Mesendoderm (in vitro differentiated cells): Measurements from ENCODE around the gene AKT2.

ENCODE experiments used
- DNase-seq: peaks from one replicate; pipeline ENCODE4 v3.0.0; 2013
- H2AK5ac ChIP-seq: 2 replicates; pipeline ENCODE4 v1.6.1; 2013; ENCODE audit warnings: low read length, inconsistent platforms
- H2BK120ac ChIP-seq: 2 replicates; pipeline ENCODE4 v1.6.1; 2013; ENCODE audit warnings: low read depth, mild to moderate bottlenecking, low read length, moderate library complexity, mixed read lengths
- H2BK15ac ChIP-seq: replicated peaks from 2 replicates; pipeline ENCODE4 v1.6.1; 2013; ENCODE audit warnings: low read depth, mild to moderate bottlenecking, moderate library complexity
- H2BK5ac ChIP-seq: 2 replicates; pipeline ENCODE4 v1.6.1; 2013; ENCODE audit warnings: low read length, inconsistent platforms
- H3K18ac ChIP-seq: 2 replicates; pipeline ENCODE4 v1.6.1; 2013; ENCODE audit warnings: mild to moderate bottlenecking, low read length, mixed read lengths
- H3K23ac ChIP-seq: one replicate; pipeline ENCODE4 v1.6.1; 2013; ENCODE audit warnings: low read length
- H3K27ac ChIP-seq: 2 replicates; pipeline ENCODE4 v1.5.1; 2013; ENCODE audit warnings: low read depth, mild to moderate bottlenecking, inconsistent platforms, low read length, moderate library complexity
- H3K27me3 ChIP-seq: 2 replicates; pipeline ENCODE4 v1.6.1; 2013; ENCODE audit warnings: low read length, control low read depth, mild to moderate bottlenecking, inconsistent platforms; ENCODE audit not compliant: insufficient read depth, poor library complexity
- H3K36me3 ChIP-seq: 2 replicates; pipeline ENCODE4 v1.6.1; 2013; ENCODE audit warnings: low read length, inconsistent platforms; ENCODE audit not compliant: control insufficient read depth, insufficient read depth
- H3K4ac ChIP-seq: one replicate; pipeline ENCODE4 v1.6.1; 2013; ENCODE audit warnings: low read depth, mild to moderate bottlenecking, low read length, moderate library complexity
- H3K4me1 ChIP-seq: 2 replicates; pipeline ENCODE4 v1.6.1; 2013; ENCODE audit warnings: low read depth, low read length, inconsistent platforms; ENCODE audit not compliant: control insufficient read depth
- H3K4me2 ChIP-seq: 2 replicates; pipeline ENCODE4 v1.6.1; 2013; ENCODE audit warnings: low read length
- H3K4me3 ChIP-seq: 2 replicates; pipeline ENCODE4 v1.5.1; 2013; ENCODE audit warnings: mild to moderate bottlenecking, low read length
- H3K56ac ChIP-seq: one replicate; pipeline ENCODE4 v1.6.1; 2013; ENCODE audit warnings: low read length
- H3K79me1 ChIP-seq: 2 replicates; pipeline ENCODE4 v1.6.1; 2013; ENCODE audit warnings: low read length, inconsistent platforms
- H3K79me2 ChIP-seq: 2 replicates; pipeline ENCODE4 v1.6.1; 2013; ENCODE audit warnings: mild to moderate bottlenecking, low read length; ENCODE audit not compliant: control insufficient read depth, insufficient read depth
- H3K9ac ChIP-seq: 2 replicates; pipeline ENCODE4 v1.6.1; 2013; ENCODE audit warnings: low read length, inconsistent platforms
- H4K5ac ChIP-seq: one replicate; pipeline ENCODE4 v1.6.1; 2013; ENCODE audit warnings: low read length
- H4K8ac ChIP-seq: one replicate; pipeline ENCODE4 v1.6.1; 2013; ENCODE audit warnings: low read depth, mild to moderate bottlenecking, control low read depth, low read length, moderate library complexity
- WGBS: extraction: QIAGEN DNeasy Blood & Tissue Kit; methylation state at CpG from one replicate; pipeline ENCODE4 v1.1.7; 2013; ENCODE audit warnings: low lambda C conversion rate, missing lambda C conversion rate; ENCODE audit not compliant: insufficient coverage; ENCODE audit errors: extremely low coverage; 5-methylcytosine and 5-hydroxymethylcytosine counted together

AKT2 gene

GRCh38 chr19:40252395-40252794 is 32.8 kb downstream of the AKT2 start:
- no peak overlapping the region for H4K5ac ChIP-seq
- no peak overlapping the region for H3K27ac ChIP-seq
- H3K79me2 ChIP-seq = no peaks in the 10 kb centered on the region
- DNase-seq = peak; percentile 84
- no peak overlapping the region for H2BK5ac ChIP-seq
- H3K9ac ChIP-seq = no peak overlapping the region
- no CpG with 5 or more reads among the region's 7 CpGs for WGBS
- peaks cover 1% of the 10 kb centered on the region for H3K36me3 ChIP-seq
- no peak overlapping the region for H4K8ac ChIP-seq
- H3K4me2 ChIP-seq = no peak overlapping the region
- no peak overlapping the region for H2BK120ac ChIP-seq
- H3K4me1 ChIP-seq = no peaks in the 10 kb centered on the region
- no peak overlapping the region for H2AK5ac ChIP-seq
- H3K27me3 ChIP-seq = no peaks in the 10 kb centered on the region
- H3K18ac ChIP-seq = no peak overlapping the region
- H3K4ac ChIP-seq = no peak overlapping the region
- peaks cover 7% of the 10 kb centered on the region for H3K79me1 ChIP-seq
- H2BK15ac ChIP-seq = no peak overlapping the region
- H3K4me3 ChIP-seq = no peak overlapping the region
- no peak overlapping the region for H3K23ac ChIP-seq
- H3K56ac ChIP-seq = no peak overlapping the region

GRCh38 chr19:40251991-40252390 is 33.2 kb downstream of the AKT2 start:
- no peak overlapping the region for H4K8ac ChIP-seq
- no peak overlapping the region for H3K23ac ChIP-seq
- no peak for DNase-seq
- peaks cover 6% of the 10 kb centered on the region for H3K79me1 ChIP-seq
- no peaks in the 10 kb centered on the region for H3K4me1 ChIP-seq
- H3K18ac ChIP-seq = no peak overlapping the region
- peaks cover 1% of the 10 kb centered on the region for H3K36me3 ChIP-seq
- no CpG with 5 or more reads among the region's 4 CpGs for WGBS
- H2BK15ac ChIP-seq = no peak overlapping the region
- H2BK5ac ChIP-seq = no peak overlapping the region
- H2BK120ac ChIP-seq = no peak overlapping the region
- no peak overlapping the region for H3K27ac ChIP-seq
- H3K4me2 ChIP-seq = no peak overlapping the region
- H4K5ac ChIP-seq = no peak overlapping the region
- H2AK5ac ChIP-seq = no peak overlapping the region
- no peak overlapping the region for H3K9ac ChIP-seq
- H3K27me3 ChIP-seq = no peaks in the 10 kb centered on the region
- no peaks in the 10 kb centered on the region for H3K79me2 ChIP-seq
- peak overlapping the region; percentile 15 for H3K56ac ChIP-seq
- H3K4me3 ChIP-seq = no peak overlapping the region
- no peak overlapping the region for H3K4ac ChIP-seq

GRCh38 chr19:40251244-40251643 is 33.9 kb downstream of the AKT2 start:
- Histone ChIP-seq H3K9ac (no peak overlapping the region), H3K79me1 (peaks cover 6% of the 10 kb centered on the region), H3K36me3 (peaks cover 1% of the 10 kb centered on the region)

DNA sequence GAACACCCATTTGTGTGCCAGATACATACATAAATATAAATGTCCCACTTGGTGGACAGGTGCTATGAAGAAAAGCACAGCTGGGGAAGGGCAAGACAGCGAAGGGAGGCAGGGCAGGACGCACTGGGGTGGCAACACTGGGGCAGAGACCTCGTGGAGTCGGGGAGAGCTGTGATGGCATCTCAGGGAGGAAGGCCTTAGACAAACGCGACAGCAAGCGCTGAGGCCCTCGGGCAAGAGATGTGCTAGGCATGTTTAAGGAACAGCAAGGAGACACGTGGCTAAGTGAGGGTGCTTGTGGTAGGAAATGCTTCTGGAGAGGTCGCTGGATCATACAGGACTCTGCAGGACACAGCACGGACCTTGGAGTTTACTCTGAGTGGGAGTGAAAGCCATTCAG is 35.4 kb downstream of the AKT2 start:
- Histone ChIP-seq H3K23ac (no peak overlapping the region), H3K56ac (no peak overlapping the region), H3K9ac (no peak overlapping the region), H3K4me3 (no peak overlapping the region), H3K4ac (no peak overlapping the region), H2BK5ac (no peak overlapping the region), H3K4me1 (no peaks in the 10 kb centered on the region), H3K27me3 (no peaks in the 10 kb centered on the region), H3K36me3 (no peaks in the 10 kb centered on the region), H3K79me2 (no peaks in the 10 kb centered on the region), H3K27ac (no peak overlapping the region), H2BK15ac (no peak overlapping the region), H3K4me2 (no peak overlapping the region), H3K18ac (no peak overlapping the region), H4K8ac (no peak overlapping the region), H4K5ac (no peak overlapping the region), H3K79me1 (peaks cover 8% of the 10 kb centered on the region), H2BK120ac (no peak overlapping the region), H2AK5ac (no peak overlapping the region)
- DNase-seq = no peak
- no CpG with 5 or more reads among the region's 11 CpGs for whole genome bisulfite sequencing

More at GRCh38 chr19:40251244-40251643, 33.9 kb downstream of the AKT2 start:
- no peak overlapping the region for H3K27ac ChIP-seq
- no peaks in the 10 kb centered on the region for H3K79me2 ChIP-seq
- no peaks in the 10 kb centered on the region for H3K4me1 ChIP-seq
- H3K27me3 ChIP-seq = no peaks in the 10 kb centered on the region
- H3K23ac ChIP-seq = no peak overlapping the region
- H3K18ac ChIP-seq = no peak overlapping the region
- H2BK120ac ChIP-seq = no peak overlapping the region
- no peak for DNase-seq
- H2BK5ac ChIP-seq = no peak overlapping the region
- no peak overlapping the region for H3K56ac ChIP-seq
- no peak overlapping the region for H2AK5ac ChIP-seq
- no peak overlapping the region for H3K4me2 ChIP-seq
- H4K5ac ChIP-seq = no peak overlapping the region
- no peak overlapping the region for H3K4me3 ChIP-seq
- no peak overlapping the region for H3K4ac ChIP-seq
- no peak overlapping the region for H4K8ac ChIP-seq
- H2BK15ac ChIP-seq = no peak overlapping the region

GRCh38 chr19:40249201-40249600 is 35.9 kb downstream of the AKT2 start:
- no peak overlapping the region for H3K27ac ChIP-seq

DNA sequence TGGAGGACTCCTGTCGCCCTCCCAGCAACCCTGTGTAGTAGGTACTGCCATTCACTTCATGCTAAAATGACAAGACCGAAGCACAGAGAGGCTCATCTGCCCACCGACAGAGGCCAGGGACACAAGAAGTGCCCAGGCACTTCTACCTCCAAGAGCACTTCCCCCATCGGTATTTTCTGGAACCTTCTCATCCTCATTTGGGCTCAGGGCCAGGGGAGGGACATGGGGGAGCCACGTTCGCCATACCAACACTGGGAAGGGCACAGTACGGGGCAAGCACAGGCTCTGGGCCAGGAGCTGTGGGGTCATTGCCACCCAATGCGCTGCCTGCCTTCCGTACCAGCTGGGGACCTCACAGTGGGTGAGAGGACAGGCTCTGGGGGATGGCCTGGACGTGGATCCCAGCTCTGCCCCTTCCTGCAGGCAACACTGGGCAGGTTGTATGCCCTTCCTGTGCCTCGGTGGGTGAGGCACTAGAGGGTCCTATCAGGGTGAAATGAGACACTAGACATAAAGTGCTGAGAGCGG is 37.3 kb downstream of the AKT2 start:
- Histone ChIP-seq H3K18ac (no peak overlapping the region), H2AK5ac (no peak overlapping the region), H3K79me2 (no peaks in the 10 kb centered on the region), H3K4me3 (no peak overlapping the region), H3K27ac (no peak overlapping the region), H3K79me1 (peaks cover 8% of the 10 kb centered on the region), H2BK120ac (no peak overlapping the region), H4K8ac (no peak overlapping the region), H3K27me3 (no peaks in the 10 kb centered on the region), H3K4me1 (no peaks in the 10 kb centered on the region), H2BK15ac (no peak overlapping the region), H3K9ac (no peak overlapping the region), H3K23ac (no peak overlapping the region), H2BK5ac (no peak overlapping the region), H3K36me3 (no peaks in the 10 kb centered on the region), H3K4ac (no peak overlapping the region), H4K5ac (no peak overlapping the region), H3K4me2 (no peak overlapping the region), H3K56ac (no peak overlapping the region)
- no CpG with 5 or more reads among the region's 12 CpGs for WGBS
- DNase-seq = no peak

More at GRCh38 chr19:40249201-40249600, 35.9 kb downstream of the AKT2 start:
- no peak overlapping the region for H4K5ac ChIP-seq
- no peak overlapping the region for H3K4ac ChIP-seq
- no peak overlapping the region for H3K9ac ChIP-seq
- no peak overlapping the region for H3K4me2 ChIP-seq
- no peaks in the 10 kb centered on the region for H3K79me2 ChIP-seq
- no peak overlapping the region for H3K23ac ChIP-seq
- no peaks in the 10 kb centered on the region for H3K4me1 ChIP-seq
- no peak overlapping the region for H2BK120ac ChIP-seq
- H3K79me1 ChIP-seq = peaks cover 8% of the 10 kb centered on the region
- DNase-seq = no peak
- no peak overlapping the region for H3K18ac ChIP-seq
- H2BK5ac ChIP-seq = no peak overlapping the region
- H3K27me3 ChIP-seq = no peaks in the 10 kb centered on the region
- H3K4me3 ChIP-seq = no peak overlapping the region
- no peaks in the 10 kb centered on the region for H3K36me3 ChIP-seq
- no peak overlapping the region for H2AK5ac ChIP-seq
- no peak overlapping the region for H4K8ac ChIP-seq
- no CpG with 5 or more reads among the region's 10 CpGs for WGBS
- H3K56ac ChIP-seq = no peak overlapping the region
- no peak overlapping the region for H2BK15ac ChIP-seq
